ENCODE data around the gene PCK1.

The PCK1 gene

GRCh38 chr20:57594092-57594951, 33.4 kb downstream of the PCK1 start:
- TF ChIP-seq TAF1 (IDR thresholded peaks at IDR 0.05; ENCODE audit: borderline replicate concordance, insufficient read depth, low read length): no peak
- TF ChIP-seq SIN3A (IDR thresholded peaks at IDR 0.05; ENCODE audit: borderline replicate concordance, insufficient read depth, low read length): no peak
- TF ChIP-seq FOXP2 (optimal IDR thresholded peaks at IDR 0.05; ENCODE audit: borderline replicate concordance, extremely low read depth, extremely low read length, insufficient read depth): no peak
- TF ChIP-seq REST (IDR thresholded peaks at IDR 0.05; ENCODE audit: insufficient read depth in 1 of 2, low read depth in 2 of 2, low read length in 2 of 2): no peak
- TF ChIP-seq POLR2AphosphoS5 (IDR thresholded peaks at IDR 0.05; ENCODE audit: low read depth, low read length): no peak

- TF ChIP-seq SIN3A (IDR thresholded peaks at IDR 0.05; ENCODE audit: borderline replicate concordance, insufficient read depth, low read length) (no peak), TAF1 (IDR thresholded peaks at IDR 0.05; ENCODE audit: borderline replicate concordance, insufficient read depth, low read length) (no peak), POLR2AphosphoS5 (IDR thresholded peaks at IDR 0.05; ENCODE audit: low read depth, low read length) (no peak), FOXP2 (optimal IDR thresholded peaks at IDR 0.05; ENCODE audit: borderline replicate concordance, extremely low read depth, extremely low read length, insufficient read depth) (no peak), REST (IDR thresholded peaks at IDR 0.05; ENCODE audit: insufficient read depth in 1 of 2, low read depth in 2 of 2, low read length in 2 of 2) (no peak)
Observed at GRCh38 chr20:57595041-57596030, 34.4 kb downstream of the PCK1 start.

GRCh38 chr20:57596358-57596757, 35.4 kb downstream of the PCK1 start:
- TF ChIP-seq TAF1 (IDR thresholded peaks at IDR 0.05; ENCODE audit: borderline replicate concordance, insufficient read depth, low read length) (no peak), FOXP2 (optimal IDR thresholded peaks at IDR 0.05; ENCODE audit: borderline replicate concordance, extremely low read depth, extremely low read length, insufficient read depth) (no peak), POLR2AphosphoS5 (IDR thresholded peaks at IDR 0.05; ENCODE audit: low read depth, low read length) (no peak), REST (IDR thresholded peaks at IDR 0.05; ENCODE audit: insufficient read depth in 1 of 2, low read depth in 2 of 2, low read length in 2 of 2) (no peak), SIN3A (IDR thresholded peaks at IDR 0.05; ENCODE audit: borderline replicate concordance, insufficient read depth, low read length) (no peak)

GRCh38 chr20:57596998-57597939, 36.4 kb downstream of the PCK1 start:
- TF ChIP-seq FOXP2 (optimal IDR thresholded peaks at IDR 0.05; ENCODE audit: borderline replicate concordance, extremely low read depth, extremely low read length, insufficient read depth) (peak; percentile 18), REST (IDR thresholded peaks at IDR 0.05; ENCODE audit: insufficient read depth in 1 of 2, low read depth in 2 of 2, low read length in 2 of 2) (no peak)
